Stimulated activated CD4-positive, alpha-beta T cell treated with anti-CD3 and anti-CD28 coated beads, Interleukin-2, amount 100 ng/mL, for 48 hours (primary cell): ENCODE data around the gene PPP2R5D.
"Not testable (repeated sequence)": the region's sequence is repeated elsewhere in the genome, so short reads cannot be mapped to it uniquely, and the experiment has no call there.

ENCODE experiments used
- DNase-seq, 2 donors: peaks; one replicate each; pipeline ENCODE4 v3.0.0-alpha.2; 2020

PPP2R5D gene

GRCh38 chr6:42984001-42984923, at the start of gene PPP2R5D:
Gene PPP2R5D, plus strand, starts transcription at chr6:42984570. Its CDS starts 108 bp downstream, at chr6:42984678.
- peak; percentile 88 to 92 for DNase-seq

- DNase-seq = no peak
These were observed 49.0 kb upstream of the PPP2R5D start for GRCh38 chr6:42935322-42935721.

- no peak for DNase-seq
These were observed 48.0 kb upstream of the PPP2R5D start for GRCh38 chr6:42936398-42936797.

- no peak for DNase-seq
These were observed 46.6 kb upstream of the PPP2R5D start for GRCh38 chr6:42937548-42938427.

- no peak for DNase-seq
These were observed 46.0 kb upstream of the PPP2R5D start for GRCh38 chr6:42938428-42938796.

GRCh38 chr6:42938987-42939809, 45.2 kb upstream of the PPP2R5D start:
- no peak for DNase-seq

GRCh38 chr6:42939810-42940167, 44.6 kb upstream of the PPP2R5D start:
- DNase-seq = no peak

GRCh38 chr6:42940493-42941045, 43.8 kb upstream of the PPP2R5D start:
- no peak for DNase-seq

- not testable (repeated sequence) for DNase-seq
These were observed 43.0 kb upstream of the PPP2R5D start for GRCh38 chr6:42941356-42941755.

GRCh38 chr6:42942444-42942843, 41.9 kb upstream of the PPP2R5D start:
- DNase-seq = no peak

GRCh38 chr6:42947950-42948349, 36.4 kb upstream of the PPP2R5D start:
- DNase-seq = no peak

GRCh38 chr6:42952389-42952788, 32.0 kb upstream of the PPP2R5D start:
- DNase-seq = no peak

- not testable (repeated sequence) for DNase-seq
These were observed 30.0 kb upstream of the PPP2R5D start for GRCh38 chr6:42954405-42954804.

GRCh38 chr6:42958125-42958524, 26.2 kb upstream of the PPP2R5D start:
- no peak for DNase-seq

- no peak for DNase-seq
These were observed 24.5 kb upstream of the PPP2R5D start for GRCh38 chr6:42959917-42960242.

GRCh38 chr6:42960243-42961019, 23.9 kb upstream of the PPP2R5D start, which contains the start of gene GNMT:
Gene GNMT, plus strand, starts transcription at chr6:42960754. Its CDS starts 14 bp downstream, at chr6:42960768.
- peak in 1 of 2 donors; percentile 32 for DNase-seq

GRCh38 chr6:42961020-42961470, 23.3 kb upstream of the PPP2R5D start:
- DNase-seq = no peak

- DNase-seq = no peak
These were observed 22.3 kb upstream of the PPP2R5D start for GRCh38 chr6:42962096-42962495.

GRCh38 chr6:42962502-42963178, 21.7 kb upstream of the PPP2R5D start:
- no peak for DNase-seq

- DNase-seq = no peak
These were observed 21.1 kb upstream of the PPP2R5D start for GRCh38 chr6:42963179-42963854.
